ENCODE measurements around the gene BOD1L1.

Gene BOD1L1

DNA sequence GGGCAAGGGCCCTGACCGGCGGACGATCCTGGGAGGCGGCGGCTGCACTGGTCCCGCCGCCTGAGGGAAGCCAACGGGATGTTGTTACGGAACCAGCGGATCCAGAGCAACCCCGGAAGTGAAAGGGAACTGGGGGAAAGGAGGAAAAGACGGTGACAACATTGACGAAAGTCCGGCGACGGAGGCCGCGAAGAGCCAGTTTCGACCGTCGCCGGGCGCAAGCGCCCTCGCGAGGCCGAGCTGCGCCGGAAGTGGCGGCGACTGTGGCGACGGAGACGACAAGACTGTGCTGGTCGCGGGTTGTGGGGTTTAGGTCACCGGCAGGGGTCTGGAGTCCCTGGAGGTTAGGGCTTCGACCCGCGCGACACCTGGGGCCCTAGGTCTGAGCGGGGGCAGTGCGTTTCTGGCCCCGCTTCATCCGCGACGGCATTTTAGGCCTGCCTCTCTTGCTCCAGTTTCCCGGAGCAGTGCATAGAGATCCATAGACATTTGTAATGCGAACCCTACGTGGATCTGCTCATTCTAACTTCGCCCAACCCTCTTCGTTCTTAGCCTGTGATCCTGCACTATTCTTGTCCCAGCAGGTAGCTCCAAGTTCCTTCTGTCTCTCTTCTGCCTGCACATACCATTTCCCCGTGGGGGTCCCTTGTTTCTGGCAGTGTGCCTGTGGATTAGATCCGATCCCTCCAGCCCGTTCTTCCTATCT lies at the start of gene BOD1L1:
Gene BOD1L1 (minus strand): TSS at position 120 of the 706 bp plus-strand sequence. CDS start 138 bp downstream, outside the sequence.
- DNase-seq = peak; percentile 52

DNA sequence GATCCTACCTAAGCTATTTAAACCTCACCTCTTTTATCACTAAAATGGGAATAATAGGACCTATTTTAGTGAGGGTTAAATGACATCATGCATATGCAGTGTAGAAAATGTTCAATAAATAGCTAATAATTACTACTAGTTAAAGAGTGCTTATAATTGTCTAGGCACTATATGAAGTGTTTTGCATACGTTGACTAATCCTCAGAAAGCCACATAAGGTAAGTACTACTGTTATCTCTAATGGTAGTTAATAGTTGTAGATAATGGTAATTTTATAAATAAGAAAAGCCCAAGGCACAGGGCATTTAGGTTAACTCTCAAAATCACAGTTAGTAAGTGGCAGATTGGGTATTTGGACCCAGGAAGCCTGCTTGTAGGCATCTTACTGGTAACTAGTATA lies 47.4 kb upstream of the BOD1L1 start:
- DNase-seq = no peak

DNA sequence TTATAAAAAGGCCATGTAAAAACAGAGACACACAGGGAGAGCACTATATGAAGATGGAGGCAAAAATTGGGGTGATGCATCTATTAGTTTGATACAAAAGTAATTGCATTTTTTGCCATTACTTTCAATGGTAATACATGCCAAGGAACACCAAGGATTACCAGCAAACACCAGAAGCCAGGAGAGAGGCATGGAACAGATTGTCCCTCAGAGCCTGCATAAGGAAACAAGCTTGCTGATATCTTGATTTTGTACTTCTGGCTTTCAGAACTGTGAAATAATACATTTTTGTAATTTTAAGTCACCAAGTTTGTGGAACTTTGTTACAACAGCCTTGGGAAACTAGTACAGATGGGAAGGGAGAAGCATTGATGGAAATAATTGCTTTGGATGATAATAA lies 45.6 kb upstream of the BOD1L1 start:
- no peak for DNase-seq

DNA sequence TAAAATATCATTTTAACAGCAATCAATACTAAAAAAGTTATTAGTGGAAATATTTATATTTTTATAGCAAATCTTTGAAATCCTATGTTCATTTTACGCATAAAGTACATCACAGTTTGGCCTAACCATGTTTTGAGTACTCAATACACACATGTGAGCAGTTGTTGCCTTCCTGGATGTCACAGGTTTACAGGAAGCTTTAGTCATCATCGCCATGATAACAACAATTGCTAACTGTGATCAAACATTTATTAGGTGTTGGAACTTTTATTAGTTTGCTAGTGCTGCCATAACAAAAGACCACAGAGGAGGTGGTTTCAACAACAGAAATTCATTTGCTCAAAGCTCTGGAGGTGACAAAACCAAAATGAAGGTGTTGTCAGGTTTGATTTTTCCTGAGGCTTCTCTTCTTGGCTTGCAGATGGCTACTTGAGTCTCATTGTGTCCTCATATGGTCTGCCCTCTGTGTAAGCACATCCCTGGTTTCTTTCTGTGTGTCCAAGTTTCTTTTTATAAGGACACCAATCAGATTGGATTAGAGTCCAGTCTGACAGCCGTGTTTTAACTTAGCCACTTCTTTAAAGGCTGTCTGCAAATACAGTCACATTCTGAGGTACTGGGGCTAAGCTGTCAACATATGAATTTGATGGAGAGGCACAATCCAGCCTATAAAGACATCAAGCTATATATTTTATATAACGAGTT lies 43.1 kb upstream of the BOD1L1 start:
- DNase-seq = no peak

DNA sequence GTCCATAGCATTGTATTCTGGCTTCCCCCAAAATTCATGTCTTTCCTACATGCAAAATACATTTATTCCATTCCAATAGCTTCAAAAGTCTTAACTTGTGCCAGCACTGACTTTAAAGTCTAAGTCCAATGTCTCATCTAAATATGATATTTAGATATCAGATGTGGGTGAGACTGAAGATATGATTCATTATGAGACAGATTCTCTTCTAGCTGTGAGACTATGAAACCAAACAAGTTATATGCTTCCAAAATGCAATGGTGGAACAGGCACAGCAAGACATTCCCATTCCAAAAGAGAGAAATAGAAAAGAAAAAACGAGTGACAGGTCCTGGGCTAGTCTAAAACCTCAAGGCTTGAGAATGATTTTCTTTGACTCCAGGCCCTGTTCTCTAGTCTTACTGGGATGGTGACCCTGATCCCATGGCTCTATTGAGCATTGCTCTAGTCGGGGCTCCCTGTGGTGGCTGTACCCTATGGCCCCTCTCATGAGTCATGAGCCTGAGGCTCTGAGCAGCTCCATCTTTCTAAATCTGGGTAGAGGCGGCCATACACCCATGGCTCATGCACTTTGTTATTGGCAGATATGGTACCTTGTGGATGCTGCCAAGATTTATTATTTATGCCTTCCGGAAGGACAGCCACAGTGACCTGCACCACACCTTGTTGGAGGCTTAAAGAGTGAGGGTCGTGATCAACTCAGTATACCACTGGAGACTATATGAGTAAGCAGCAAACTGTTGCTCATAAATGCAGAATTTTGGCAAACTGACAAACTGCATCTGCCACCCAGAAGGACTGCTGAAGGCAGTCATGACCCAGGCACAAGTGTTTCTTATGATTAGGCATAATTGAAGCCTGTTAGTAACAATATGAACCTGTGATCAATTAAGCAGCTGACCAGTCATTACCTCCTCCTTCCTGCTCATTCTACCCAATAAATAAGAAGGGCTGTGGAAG lies 38.5 kb upstream of the BOD1L1 start:
- DNase-seq = no peak

DNA sequence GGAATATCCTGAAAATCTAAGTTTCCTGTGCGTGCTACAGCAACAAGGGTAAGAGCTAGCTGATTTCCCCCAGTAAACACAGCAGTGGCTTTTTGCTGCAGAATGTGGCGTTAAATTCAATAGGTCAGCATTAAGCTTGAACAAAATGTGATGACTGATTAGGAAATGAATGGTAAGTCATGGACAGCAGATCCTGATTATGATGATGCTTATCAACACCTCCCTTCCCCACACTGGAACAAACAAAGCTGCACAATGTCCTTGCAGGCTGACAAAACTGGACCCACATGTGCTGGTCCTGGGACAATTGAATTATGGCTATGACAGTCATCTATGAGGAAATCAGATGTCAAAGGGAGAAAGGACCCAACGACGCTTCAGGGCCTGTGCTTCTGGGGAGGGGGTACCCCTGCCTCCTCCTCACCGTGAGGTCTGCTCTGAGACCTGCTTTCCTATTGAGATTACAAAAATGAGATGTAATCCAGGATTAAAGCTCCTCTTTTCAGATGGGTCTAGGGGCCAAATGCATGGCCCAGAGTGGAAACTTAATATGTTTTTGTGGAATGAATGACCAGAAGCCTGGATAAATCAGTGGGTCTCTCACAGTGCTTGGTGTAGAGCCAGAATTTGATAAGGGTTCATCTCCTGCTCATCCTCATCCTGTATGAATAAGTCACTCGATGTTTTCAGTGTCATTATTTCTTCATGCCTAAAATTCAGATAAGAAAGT lies 32.0 kb upstream of the BOD1L1 start:
- DNase-seq = no peak

DNA sequence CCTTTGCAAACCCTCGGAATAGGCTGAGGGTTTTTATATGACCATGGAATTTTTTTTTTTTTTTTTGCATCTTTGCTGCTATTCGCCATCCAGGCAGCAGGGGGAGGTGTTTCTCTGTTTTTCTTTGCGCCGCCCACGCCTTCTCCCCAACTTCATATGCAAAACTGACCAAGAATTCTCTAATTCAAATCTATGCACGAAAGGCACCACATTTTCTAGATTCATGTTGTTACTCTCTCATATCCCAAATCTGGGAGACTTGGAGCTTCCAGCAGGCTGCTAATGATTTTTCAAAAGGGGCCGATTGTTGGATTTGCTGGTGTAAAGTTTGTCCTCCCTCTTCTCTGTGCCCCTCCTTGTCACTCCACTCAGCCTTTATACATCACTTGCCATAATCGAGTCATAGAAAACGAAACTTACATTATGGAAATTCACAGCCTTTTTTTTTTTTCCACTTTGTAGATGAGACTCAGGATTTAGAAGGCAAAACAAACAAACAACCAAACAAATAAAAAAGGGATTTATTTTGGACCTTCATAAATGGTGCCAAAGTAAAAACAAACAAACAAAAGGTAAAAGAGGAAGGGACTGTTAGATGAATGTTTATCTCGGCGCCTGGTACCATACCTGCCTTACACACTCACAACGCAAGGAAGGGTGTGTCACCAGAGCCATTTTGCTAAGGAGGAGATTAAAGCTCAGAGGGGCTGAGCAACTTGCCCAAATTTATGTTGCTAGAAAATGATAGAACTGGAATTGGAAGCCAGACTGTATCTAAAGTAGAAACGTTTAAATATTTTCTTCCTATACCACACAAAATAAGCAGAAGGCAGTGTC lies 29.3 kb upstream of the BOD1L1 start:
- no peak for DNase-seq

DNA sequence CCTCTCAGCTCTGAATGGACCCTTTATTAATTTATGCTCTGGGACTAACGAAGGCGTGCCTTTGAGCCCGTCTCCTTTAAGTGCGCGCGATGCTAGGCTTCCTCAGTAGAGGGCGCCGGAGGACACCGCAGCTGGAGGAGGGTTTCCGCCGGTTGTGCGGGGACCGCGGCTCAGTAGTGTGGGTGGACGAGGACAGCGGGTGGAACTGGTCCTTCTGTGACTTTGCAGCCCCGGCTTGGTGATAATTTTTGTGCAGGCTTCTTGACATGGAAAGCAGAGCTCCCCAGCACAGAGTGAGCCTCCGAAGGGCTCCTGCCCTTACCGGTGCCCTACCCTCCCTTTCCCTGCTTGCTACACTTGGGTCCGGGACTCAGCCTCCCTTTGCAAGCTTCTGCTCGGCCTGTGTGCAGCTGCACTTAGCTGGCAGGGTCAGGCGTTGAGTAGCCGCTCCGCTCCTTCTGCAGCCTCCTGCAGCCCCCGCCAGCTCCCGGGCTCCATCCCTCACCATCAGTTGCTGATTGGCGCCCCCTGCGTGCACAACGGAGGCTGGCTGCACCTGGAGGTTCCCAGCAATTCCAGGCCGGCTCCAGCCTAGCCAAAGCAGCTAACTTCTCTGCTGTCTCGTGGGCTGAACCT lies 26.8 kb upstream of the BOD1L1 start:
- peak; percentile 12 for DNase-seq

DNA sequence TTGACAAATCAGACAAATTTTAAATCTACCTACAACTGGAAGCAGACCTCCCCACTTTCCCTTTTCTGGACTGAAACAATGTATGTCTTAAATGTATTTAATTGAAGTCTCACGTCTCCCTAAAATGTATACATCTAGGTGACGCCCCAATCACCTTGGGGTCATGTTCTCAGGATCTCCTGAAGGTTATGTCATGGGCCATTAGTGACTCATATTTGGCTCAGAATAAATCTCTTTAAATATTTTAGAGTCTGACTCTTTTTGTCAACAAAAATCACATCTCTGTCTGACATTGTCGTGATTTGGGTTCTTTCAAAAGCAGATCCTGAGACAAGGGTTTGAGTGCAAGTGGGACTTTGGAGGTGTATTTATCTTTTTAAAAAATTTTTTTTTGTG lies 26.2 kb upstream of the BOD1L1 start:
- DNase-seq = no peak

DNA sequence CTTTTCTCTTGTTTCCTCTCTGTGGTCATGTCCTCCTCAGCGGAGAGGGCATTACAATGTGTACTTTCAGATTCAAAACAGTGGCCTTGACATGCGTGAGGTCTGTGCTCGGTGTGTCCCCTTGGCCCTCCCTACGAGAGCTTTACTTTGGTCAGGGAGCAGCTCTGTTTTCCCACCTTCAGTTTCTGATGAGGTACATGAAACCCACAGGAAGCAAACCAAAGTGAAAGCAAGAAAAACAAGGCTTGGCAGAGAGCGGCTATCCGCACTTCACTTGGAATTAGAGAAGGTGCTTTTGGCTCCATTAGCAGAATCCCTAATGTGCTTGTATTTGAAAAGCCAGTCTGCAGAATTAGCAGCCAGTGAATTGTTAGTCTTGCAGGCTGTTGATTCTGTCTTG lies 19.5 kb upstream of the BOD1L1 start:
- no peak for DNase-seq

DNA sequence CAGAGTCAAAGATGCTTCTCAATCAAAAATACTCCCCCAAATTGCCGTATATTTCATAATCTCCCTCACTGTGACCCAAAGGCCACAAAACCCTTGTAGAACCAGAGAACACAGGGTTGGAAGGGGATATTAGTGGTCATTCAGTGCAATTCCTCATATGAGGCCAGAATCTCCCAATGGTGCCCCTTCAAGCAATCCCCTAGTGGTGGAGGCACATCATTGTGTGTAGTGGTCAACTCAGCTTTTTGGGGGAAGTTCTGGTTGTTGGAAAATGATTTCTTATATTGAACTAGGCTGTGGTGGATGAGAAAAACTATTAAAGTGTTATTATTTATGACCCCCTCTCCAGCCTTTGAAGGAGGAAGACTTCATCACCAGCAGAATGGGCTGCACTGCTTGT lies 17.6 kb upstream of the BOD1L1 start:
- no peak for DNase-seq

DNA sequence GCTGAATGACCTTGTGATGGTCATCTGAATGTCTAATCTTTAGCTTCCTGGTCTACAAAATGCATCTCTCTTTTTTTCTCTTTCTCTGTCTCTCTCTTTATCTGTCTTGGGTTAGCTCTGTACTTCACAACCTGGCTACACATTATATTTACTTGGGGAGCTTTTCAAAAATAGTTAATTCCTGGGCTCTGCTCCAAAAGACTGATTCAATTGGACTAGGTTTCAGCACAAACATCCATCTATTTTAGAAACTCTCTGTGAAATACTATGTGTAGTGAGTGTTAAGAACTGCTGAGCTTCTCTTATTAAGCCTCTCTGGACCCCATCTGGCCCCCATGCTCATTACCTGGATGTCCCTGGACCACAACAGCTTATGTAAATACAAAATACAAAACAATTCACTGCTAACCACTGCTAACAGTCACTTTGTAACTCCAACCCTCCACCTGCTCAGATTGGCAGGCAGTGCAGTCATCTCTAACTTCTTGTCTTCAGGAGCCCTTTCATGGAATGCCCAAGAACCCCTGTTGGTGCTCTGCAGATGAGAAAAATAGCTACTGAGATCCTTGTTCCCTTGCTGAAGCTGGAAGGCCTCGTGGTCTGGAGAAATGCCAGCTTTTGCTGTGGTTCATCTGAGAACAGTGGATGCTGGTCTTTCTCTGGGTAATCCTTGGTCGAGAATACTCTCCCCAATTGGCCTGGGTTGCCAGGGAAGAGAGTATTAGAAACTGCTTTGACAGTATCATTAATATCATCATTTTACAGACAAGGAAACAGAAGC lies 14.8 kb upstream of the BOD1L1 start:
- no peak for DNase-seq

DNA sequence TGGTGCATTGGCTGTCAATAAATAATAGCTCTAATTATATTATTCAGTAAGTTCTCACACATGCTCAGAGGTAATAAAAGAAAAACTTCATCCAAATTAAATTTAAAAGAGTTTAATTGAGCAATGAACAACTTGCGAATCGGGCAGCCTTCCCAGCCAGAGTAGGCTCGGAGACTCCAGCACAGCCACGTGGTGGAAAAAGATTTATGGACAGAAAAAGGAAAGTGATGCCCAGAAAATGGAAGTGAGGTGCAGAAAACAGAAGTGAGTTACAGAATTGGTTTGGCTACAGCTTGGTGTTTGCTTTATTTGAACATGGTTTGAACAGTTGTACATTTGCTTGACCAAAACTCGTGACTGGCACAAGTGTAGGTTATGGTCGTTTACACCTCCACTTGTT lies 13.6 kb upstream of the BOD1L1 start:
- no peak for DNase-seq

DNA sequence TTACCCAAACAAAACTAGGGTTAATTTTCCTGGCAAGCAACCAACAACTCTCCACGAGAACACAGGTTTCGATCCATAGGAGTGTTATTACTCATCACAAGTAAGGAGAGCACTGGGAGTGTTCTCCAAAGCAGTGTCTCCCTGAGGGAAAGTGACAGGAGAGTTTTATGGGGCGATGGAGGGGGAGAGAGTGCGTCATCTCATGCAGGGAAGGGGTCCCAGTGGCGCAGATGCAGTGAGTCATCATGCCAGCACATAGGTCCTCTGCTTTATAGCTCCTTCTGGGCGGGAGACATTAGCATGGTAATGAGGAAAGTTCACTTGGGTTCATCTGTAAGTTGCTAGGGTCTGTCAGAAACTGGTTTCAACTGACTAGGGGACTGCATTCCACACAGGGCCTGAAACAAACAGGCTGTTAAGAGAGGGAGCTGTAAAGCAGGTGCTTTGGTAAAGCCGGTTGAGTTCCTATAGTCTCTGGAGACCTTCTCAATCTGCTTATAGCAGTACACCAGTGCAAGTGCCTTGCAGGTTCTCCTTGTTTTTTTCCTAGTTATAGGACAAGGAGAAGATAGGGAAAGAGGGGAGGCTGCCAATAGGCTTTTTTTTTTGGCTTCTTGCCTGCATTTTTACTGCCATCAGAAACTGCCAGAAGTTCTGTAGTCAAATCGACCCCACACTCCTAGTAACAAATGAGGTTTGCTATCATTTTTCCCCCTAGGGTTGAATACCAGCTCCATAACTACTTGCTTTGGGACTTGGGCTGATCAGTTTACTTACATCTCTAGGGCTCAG lies 12.8 kb upstream of the BOD1L1 start:
- DNase-seq = no peak

DNA sequence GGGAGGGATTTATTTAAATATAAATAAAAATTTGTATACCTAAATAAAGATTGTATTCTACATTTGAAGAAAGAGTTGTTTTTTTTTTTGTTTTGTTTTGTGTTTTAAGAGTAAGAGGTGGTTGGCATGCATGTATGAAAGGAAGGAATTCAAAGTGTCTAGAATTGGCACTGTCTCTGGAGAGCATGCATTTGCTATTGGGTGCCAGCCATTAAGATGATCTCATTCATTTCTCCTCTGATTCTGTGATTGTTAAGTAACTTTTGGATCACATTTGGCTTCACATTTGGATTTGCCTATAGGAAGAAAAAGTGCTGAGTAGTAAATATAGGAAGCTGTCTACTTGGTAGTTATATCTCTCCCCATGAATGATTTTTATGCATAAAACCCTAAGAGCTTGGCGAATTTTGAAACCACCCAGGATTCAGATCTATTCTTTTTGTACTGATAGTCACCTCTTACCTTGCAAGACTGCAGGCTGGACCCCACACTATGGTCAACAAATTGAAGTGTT lies 7.8 kb upstream of the BOD1L1 start:
- no peak for DNase-seq

DNA sequence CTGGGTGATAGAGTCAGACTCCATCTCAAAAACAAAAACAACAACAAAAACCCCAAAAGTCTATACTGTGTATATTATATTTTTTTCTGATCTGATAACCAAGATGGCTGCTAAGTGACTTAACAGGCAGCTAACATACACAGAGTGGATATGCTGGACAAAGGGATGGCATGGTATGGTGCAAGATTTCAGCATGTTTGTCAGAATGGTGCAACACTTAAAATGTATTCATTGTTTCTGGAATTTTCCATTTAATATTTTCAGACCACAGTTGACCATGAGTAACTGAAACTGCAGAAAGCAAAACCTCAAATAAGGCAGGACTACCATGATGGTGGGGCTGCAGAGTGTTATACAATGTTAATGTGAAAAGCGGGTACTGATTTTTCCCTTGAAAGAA lies 6.1 kb upstream of the BOD1L1 start:
- no peak for DNase-seq

DNA sequence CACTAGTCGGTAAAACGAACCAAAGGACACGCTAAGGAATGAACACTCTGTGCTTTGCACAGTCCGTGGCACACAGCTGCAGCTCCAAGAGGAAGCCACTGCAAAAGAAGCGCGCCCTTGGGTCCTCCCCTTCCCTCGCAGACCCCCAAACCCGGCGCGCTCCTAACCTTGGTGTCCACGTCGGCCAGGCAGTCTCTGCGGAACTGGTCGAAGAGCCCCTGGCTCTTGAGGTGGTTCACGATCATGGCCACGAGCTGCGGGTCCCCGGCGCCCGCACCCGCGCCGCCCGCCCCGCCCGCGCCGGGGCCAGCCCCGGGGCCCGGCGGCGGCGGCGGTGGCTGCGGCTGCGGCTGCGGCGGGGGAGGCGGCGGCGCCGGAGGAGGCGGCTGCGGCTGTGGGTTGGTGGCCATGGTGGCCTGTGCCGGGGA lies 333 bp downstream of the BOD1L1 start:
- no peak for DNase-seq

DNA sequence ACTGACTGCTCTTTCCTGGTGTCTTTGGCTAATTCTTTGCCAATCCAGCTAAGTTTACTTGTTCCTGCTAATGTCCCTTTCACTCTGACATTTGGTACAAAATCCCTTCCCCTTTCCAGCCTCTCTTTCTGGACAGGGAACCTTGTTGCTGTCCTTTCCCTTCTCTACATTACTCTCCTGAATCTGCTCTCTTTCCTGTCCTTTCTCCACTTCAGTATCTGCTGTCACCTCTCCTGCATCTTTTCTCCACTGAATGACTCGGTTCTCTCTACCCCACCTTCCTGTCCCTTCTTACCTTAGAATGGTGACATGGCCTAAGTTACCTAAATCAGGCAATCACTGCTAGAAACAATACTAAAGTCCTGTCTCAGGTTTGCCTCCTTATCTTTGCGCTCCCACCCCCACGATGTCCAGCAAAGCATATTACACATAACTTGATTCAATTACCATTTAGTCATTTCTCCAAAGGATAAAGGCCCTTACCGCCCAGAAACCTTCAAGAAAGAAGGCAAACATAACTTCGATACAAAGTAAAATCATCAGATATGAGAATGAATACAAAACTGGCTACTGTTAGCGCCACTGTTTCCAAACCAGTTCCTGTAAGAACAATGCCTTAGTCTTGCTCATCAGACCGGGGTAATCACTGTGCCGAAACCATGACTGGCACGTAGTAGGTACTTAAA lies 890 bp downstream of the BOD1L1 start:
- no peak for DNase-seq
